DMS53 treated with DMSO at 0.1 percent for 48 hours (cell line): ENCODE data around the gene CAMK1D.
"Not testable (repeated sequence)": the region's sequence is repeated elsewhere in the genome, so short reads cannot be mapped to it uniquely, and the experiment has no call there.

ENCODE experiments used
- DNase-seq: peaks from one replicate; lab custom pipeline; 2025; ENCODE audit not compliant: unreplicated experiment; lab: John Stamatoyannopoulos, UW

Gene CAMK1D

DNA sequence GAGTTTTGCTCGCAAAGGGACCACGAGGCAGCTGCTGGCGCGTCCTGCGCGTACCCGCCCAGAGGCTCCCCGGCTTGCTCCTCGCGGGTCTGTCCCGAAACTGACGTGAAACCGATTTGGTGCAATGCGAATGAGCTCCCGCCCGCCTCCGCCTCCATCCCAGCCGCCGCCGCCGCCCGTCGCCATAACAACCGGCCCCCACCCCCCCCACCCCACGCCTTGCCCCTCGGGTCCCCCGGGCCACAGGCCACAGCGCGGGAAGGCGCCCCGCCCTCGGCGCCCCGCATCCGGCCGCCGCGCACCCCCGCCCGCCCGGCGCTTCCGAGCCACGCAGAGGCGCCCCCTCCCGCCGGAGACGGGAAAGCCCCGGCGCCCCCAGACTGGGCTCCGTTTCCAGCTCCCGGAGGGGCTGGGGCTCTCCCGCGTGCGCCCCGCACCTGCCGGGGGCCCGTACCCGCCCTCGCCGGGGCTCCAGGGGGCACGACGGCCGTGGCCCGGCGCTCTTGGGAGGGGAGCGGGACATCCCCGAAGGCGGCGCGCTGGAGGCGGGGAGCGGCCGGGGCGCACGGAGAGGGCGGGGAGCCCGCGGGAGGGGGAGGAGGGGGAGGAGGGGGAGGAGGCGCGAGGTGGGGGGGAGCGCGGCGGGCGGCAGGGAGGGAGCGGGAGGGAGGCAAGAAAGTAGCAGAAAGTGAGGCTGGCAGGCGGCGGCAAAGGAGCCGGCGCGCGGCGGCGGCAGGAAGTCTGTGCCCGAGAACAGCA, at the start of gene CAMK1D:
CAMK1D (plus strand) TSS at position 678 of the 759 bp plus-strand sequence.
- peak; percentile 66 for DNase-seq

DNA sequence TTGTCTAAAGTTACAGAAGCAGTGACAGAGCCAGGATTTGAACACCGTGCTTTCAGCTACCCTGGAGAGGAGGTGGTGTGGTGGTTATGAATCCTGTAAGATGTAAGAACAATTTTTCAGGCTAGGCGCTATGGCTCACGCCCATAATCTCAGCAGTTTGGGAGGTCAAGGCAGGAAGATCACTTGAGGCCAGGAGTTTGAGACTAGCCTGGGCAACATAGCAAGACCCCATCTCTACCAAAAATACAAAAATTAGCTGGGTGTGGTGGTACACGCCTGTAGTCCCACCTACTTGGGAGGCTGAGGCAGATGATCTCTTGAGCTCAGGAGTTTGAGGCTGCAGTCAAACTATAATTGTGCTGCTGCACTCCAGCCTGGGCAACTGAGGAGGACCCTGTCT, 48.3 kb upstream of the CAMK1D start:
- not testable (repeated sequence) for DNase-seq

DNA sequence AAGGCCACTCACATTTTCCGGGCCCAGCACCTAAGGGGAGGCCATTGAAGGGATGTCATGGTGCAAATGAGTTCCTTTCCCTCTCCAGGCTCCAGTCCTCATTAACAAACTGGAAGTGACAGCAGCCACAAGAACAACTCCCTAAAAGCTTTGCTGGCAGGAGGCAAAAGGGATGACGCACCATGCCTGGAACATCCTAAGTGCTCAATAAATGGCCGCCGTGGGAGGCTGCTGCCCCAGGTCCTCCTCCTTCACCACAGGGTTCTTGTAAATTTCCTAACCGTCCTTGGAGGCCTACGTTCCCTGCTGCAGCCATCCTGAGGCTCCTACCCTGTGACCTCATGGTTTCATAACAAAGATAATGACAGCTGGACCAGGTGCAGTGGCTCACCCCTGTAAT, 41.3 kb upstream of the CAMK1D start:
- DNase-seq: no peak

DNA sequence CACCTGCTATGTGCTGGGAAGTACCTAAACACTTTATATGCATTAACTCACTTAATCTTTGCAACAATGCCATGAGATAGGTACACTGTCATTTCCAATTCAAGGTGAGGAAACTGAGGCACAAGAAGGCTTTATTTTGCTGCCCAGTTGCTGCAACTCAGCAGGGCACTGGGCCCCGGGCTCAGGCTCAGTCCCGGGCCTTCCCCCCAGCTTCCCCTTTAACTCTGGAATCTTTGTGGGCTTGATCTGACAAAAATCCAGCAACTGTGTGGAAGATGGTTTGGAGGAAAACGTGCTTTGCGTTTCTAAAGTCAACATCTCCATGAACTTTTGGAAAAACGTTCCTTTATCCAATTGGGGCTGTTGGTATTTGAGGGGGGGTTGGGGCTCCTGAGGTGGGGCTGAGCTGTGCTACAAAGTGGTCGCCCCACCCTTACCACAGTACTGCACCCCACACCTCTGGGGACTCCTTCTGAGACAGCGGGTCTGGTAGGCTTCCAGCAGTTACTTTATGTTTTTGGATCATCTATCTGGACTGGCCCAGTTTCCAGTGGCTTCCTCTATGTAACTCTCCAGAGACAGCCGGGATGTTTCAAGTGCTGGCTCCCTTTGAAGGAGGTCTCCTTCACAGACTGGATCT, 40.5 kb upstream of the CAMK1D start:
- no peak for DNase-seq

DNA sequence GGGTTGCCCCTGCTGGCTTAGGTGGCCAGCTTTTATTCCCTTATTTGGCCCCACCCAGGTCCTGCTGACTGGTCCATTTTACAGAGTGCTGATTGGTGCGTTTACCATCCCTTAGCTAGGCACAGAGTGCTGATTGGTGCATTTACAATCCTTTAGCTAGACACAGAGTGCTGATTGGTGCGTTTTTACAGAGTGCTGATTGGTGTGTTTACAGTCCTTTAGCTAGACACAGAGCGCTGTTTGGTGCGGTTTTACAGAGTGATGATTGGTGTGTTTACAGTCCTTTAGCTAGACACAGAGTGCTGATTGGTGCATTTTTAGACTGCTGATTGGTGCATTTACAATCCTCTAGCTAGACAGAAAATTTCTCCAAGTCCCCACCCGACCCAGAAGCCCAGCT, 39.6 kb upstream of the CAMK1D start:
- DNase-seq: not testable (repeated sequence)

DNA sequence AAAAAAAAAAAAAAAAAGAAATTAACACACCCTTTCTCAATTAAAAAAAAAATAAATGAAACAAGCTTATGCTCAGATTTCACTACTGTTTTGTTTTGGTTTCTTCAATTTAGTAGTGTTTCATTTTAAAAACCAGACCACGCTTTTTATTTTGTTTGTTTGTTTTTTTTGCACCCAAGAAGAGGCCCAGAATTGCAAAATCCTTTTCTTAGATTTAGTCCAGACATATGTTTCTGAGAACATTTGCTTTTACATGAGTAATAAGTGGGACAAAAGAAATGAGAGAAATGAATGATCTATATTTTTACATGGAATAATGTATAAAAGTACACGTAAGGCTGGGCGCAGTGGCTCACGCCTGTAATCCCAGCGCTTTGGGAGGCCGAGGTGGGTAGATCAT, 34.5 kb upstream of the CAMK1D start:
- DNase-seq: no peak

DNA sequence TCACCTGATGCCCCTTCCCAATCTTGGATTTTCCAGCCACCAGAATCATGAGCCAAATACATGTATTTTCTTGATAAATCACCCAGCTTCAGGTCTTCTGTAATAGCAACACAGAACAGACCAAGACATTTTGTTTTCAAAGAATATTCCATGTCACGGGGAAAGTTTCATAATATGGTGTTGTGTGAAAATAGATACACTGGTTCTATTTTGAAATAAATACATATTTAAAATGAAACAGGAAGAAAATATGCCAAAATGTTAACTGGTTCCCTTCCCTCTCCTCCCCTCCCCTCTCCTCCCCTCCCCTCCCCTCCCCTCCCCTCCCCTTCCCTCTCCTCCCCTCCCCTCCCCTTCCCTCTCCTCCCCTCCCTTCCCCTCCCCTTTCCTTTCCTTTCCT, 30.3 kb upstream of the CAMK1D start:
- no peak for DNase-seq

DNA sequence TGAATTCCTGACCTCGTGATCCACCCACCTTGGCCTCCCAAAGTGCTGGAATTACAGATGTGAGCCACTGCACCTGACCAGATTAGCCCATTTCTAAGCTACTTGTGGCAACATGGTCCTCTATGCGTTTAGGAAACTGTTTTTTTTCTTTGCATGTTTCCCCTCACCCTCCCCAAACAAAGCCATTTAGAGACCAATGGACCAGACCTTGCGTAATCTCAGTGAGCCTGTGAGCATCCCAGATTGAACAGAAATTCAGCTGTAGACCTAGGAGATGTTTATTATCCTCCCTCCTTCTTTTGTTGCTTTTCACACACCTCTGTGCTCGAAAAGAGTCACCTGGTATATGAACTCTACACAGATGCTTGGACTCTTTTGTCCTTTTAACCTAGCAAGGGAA, 28.5 kb upstream of the CAMK1D start:
- no peak for DNase-seq

DNA sequence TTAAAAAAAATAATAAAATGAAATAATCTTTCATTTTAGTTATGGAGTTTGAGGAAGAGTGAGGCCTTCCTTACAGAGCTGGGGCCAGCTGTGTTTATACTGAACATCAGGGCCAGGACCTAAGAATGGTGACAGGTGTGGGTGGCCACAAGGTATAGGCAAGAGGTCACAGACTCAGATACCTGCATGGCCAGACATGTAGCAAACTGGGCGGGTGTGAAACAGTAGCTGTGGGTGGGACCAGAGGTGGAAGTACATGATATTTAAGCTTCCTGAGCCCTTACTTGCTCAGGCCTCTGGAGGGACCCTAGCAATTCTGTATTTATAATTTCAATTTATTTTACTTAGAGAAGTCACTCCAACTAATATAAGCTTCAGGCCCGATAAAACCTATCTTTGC, 27.7 kb upstream of the CAMK1D start:
- no peak for DNase-seq

DNA sequence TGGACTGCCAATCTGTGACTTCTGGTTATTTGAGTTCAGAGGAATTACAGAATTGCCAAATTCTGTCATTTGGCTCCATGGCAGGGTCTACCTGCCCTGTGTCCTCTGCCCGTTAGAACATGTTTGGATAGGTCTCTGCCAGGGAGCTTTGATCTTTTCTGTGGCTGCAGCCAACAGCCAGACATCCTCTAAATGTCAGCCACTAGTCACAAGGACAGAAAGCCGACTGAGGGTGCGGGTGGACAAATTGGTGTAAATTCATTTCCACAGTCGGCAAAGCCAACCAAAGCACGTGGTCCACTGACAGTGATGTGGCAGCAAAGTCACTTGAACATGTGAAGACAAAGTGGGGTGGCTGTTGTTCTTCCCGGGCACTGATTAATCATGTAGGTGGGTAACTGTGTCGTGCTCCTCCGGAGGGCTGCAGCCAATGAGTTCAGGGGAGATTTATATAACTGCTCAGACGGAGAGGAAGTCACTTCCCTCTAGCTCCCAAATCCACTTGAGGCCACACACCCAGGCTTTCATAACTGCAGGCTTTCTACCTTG, 26.7 kb upstream of the CAMK1D start:
- no peak for DNase-seq

DNA sequence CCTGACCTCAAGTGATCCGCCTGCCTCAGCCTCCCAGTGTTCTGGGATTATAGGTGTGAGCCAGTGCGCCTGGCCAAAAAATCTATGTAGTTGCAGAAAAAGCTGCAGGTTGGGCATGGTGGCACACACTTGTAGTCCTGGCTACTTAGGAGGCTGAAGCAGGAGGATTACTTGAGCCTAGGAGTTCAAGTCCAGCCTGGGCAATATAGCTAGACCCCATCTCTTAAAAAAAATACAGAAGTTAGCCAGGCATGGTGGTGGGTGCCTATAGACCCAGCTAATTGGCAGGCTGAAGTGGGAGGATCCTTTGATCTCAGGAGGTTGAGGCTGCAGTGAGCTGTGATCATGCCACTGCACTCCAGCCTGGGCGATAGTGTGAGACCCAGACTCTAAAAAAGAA, 24.8 kb upstream of the CAMK1D start:
- no peak for DNase-seq

DNA sequence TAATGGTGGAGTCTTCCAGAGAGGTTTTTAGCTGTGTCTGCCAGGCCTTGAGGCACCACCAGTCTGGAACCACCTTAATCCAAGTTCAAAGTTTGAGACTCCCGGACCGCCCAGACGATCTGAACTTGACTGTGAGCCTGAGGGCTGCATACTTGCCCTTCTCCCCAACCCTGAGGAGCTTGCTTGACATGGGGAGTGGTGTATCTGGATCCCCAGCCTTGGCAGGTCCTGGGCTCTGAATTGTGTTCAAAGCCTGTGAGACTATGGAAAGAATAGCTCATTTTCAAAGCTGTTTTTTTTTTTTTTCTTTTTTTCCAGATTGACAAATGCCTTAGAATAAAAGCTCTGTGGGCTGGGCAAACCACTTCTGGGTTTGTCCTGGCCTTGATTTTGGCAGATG, 22.3 kb upstream of the CAMK1D start:
- no peak for DNase-seq

DNA sequence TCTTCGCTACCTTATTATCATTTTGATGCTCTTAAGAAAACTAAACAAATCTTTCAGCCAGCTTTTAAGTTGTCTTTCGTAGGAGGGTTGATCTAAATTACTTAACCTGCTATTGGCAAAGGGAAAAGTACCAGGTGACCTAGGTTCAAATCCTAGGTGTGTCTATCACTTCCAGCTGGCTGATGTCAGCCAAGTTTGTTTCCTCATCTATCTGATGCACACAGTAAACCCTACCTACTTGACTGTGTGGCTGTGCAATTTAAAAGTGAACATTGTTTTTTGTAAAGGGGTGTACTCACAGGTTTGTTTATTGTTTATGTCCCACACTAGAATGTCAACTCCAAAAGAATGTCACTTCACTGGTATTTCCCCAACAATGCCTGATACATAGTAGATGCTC, 21.9 kb upstream of the CAMK1D start:
- DNase-seq: no peak

DNA sequence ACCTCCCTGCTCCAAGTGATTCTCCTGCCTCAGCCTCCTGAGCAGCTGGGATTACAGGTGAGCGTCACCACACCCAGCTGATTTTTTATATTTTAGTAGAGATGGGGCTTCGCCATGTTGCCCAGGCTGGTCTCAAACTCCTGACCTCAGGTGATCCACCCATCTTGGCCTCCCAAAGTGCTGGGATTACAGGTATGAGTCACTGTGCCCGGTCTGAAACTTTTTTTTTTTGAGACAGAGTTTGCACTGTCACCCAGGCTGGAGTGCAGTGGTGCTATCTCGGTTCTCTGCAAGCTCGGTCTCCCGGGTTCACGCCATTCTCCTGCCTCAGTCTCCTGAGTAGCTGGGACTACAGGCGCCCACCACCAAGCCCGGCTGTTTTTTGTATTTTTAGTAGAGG, 21.0 kb upstream of the CAMK1D start:
- DNase-seq: not testable (repeated sequence)

DNA sequence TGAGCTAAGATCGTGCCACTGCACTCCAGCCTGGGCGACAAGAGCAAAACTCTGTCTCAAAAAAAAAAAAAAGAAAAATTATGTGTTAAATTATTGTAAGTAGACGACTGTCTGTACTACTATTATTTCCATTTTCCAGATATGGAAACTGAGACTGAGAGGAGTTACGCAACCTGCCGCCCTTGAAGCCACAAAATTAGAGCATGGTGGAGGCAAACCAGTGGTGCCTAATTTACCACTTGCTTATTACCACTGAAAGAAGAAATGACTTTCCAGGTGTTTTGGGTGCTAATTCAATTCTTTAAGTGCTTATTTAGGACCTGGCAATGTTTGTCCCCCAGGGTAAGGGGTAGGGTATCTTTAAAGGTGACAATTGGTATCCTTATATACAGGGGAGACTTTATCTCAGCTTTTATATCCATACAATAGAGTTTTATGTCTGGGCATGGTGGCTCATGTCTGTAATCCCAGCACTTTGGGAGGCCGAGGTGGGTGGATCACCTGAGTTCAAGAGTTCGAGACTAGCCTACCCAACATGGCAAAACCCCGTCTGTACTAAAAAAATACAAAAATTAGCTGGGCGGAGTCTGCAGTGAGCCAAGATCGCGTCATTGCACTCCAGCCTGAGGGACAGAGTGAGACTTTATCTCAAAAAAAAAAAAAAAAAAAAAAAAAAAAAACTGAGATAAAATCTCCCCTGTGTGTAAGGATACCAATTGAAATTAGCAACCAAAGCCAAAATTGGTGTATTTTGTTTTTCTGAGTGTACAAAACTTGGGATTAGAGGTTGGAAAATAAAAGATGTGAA, 16.6 kb upstream of the CAMK1D start:
- DNase-seq: no peak

DNA sequence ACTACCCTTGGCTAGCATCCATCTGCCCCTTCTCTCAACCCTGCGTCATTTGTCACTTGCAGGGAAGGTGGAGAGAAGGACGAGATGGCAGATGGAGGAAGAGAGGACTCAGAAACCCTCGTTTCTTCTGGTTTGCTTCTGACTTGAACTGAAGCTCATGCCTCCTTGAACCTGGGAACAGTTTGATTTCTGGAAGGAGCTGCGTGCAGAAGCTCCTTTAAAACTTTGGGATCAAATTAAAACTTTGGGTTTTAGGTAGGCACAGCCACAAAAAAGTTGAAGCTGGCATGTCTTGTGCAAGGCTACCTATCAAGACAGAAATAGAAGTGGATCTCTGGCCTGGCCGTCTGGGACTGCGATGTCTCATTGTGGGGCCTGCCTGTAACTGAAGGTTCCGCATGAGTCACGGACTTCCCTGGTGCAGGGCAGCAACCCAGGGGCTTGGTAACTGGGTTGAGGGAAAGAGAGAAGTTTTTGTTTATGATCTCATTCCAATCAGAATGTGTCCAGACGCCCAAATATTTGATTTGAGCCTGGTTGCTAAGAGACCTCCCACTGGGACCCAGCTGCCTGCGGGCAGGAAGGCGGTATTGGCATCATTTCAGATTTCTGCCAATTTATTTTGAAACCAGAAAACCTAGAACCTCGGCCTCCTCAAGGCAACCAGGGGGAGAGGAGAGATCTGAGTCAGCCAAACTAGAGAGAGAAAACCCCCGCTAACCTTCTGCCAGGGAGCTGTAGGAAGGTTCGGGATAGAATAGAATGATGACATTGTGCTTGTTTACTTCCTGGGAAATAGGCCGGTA, 15.8 kb upstream of the CAMK1D start:
- no peak for DNase-seq

DNA sequence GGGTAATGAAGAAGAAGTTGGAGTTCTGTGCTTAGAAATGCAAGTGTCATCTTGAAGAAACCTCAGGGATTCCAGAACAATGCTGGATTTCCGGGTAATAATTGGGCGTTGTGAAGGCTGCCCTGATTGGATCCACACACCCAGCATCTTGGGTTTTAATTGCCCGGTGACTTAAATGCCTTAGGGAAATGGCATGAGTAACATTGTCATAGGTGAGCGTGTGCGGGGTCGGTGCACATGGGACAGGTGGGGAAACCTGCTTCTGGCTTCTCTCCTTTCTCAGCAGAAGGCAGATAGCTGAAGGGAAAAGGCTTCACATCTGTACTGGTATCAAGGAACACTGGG, 15.2 kb upstream of the CAMK1D start:
- no peak for DNase-seq

DNA sequence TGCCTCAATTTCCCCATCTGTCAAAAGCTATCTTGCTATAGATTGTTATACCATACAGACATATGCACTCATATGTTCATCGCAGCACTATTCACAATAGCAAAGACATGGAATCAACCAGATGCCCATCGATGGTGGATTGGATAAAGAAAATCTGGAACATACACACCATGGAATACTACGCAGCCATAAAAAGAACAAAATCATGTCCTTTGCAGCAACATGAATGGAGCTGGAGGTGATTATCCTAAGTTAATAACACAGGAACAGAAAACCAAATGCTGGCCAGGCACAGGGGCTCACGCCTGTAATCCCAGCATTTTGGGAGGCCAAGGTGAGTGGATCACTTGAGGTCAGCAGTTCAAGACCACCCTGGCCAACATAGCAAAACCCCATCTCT, 14.2 kb upstream of the CAMK1D start:
- not testable (repeated sequence) for DNase-seq

DNA sequence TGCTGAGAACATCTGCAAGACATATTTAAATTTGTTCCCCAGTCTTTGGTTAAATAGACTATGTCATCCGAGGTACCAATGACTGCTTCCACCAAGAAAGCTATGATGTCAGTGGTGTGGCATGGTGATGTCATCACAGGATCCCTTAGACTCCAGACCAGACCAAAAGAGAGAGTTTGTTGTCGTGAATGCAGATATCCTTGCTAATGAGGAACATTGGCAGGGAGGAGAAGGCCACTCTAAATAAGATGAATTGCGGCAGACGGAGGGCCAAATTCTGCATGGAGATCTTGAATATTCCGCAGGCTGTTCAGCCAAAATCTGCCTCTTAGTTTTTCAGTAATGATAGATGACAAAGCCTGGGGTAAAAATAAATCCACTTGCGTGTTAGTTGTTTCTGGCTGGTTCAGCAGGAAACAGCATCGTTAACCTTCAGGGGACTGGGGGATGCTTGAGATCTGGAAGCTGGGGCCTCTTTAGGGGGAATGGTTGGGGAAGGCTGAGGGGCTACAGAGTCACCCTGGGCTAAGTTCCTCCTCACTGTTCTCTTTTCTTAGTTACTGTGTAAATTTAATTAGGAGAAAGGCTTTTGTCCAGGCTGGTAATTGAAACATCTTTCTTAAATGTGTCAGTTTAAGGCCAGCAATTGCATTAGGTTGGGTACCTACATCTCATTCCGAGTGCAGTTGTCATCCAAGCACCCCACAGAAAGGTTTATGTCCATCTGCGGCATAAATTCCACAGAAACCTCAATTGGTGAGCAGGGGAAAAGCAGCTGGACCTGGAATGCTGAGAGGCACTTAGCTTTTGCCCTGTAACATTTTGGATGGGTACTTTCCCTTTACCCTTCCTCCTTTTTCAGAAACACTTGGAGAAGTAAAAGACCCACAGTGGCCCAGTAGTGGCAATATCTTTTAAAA, 11.6 kb upstream of the CAMK1D start:
- no peak for DNase-seq

DNA sequence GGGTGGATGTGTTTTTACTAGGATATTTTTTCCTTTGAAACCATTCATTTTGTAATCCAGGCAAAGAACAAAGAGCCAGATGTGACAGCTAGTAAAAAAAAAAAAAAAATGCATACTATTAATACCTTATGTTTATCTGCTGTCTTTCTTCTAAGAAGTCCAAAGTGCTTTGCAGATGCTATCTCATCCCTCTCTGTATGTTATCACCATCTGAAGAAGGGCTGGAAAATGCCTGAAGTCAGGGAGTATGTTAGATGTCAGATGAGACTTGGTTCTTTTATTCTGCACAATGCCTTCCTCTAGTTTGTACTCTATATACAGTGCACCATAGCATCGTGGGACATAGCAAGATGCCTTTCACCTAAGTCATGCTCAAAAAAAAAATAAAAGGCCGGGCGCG, 10.4 kb upstream of the CAMK1D start:
- DNase-seq: no peak
